Astrocyte of the spinal cord (primary cell): ENCODE results near the gene LORICRIN.

Experiments
- DNase-seq: peaks from one replicate; pipeline ENCODE4 v3.0.0; 2011; ENCODE audit warnings: low read depth, low spot score
- H3K4me3 ChIP-seq: 2 replicates; pipeline ENCODE4 v1.5.1; 2011; ENCODE audit warnings: low read depth, mild to moderate bottlenecking, low read length, moderate library complexity
- CTCF ChIP-seq: IDR thresholded peaks from 2 replicates; pipeline ENCODE4 v1.5.1; 2012; ENCODE audit warnings: low read depth, mild to moderate bottlenecking, low read length, inconsistent platforms
- in situ Hi-C: cut with HindIII; loops from 2 replicates; pipeline ENCODE4 v1.10.0; 2017; ENCODE audit warnings: low sequenced_read_pairs

Gene LORICRIN

GRCh38 chr1:153259387-153259786 lies at the start of gene LORICRIN:
TSS of gene LORICRIN (plus strand) at chr1:153259687. CDS start at chr1:153260950, 1,263 bp downstream.
- no peak within 1 kb of the TSS for H3K4me3 ChIP-seq
- in situ Hi-C loops = no loop called here
- TF ChIP-seq CTCF = no peak
- no peak for DNase-seq

- TF ChIP-seq CTCF = no peak
- H3K4me3 ChIP-seq = no peak overlapping the region
- no peak for DNase-seq
- in situ Hi-C loops = no loop called here
These were observed 49.3 kb upstream of the LORICRIN start for GRCh38 chr1:153210206-153210605.

GRCh38 chr1:153212201-153212600 lies 47.3 kb upstream of the LORICRIN start:
- in situ Hi-C loops = no loop called here
- no peak overlapping the region for H3K4me3 ChIP-seq
- DNase-seq = no peak
- TF ChIP-seq CTCF = no peak

- in situ Hi-C loops = no loop called here
These were observed 46.0 kb upstream of the LORICRIN start for GRCh38 chr1:153213519-153213918.

GRCh38 chr1:153217212-153217611 lies 42.3 kb upstream of the LORICRIN start, which contains the start of gene PRR9:
TSS of gene PRR9 (plus strand) at chr1:153217584. CDS start at chr1:153218145, 561 bp downstream.
- no peak for DNase-seq
- in situ Hi-C loops = no loop called here
- TF ChIP-seq CTCF = no peak
- no peak within 1 kb of the TSS for H3K4me3 ChIP-seq

More at GRCh38 chr1:153213519-153213918, 46.0 kb upstream of the LORICRIN start:
- no peak for DNase-seq
- no peak overlapping the region for H3K4me3 ChIP-seq
- TF ChIP-seq CTCF = no peak

- in situ Hi-C loops = no loop called here
- no peak for TF ChIP-seq CTCF
- no peak for DNase-seq
- no peak overlapping the region for H3K4me3 ChIP-seq
These were observed 41.6 kb upstream of the LORICRIN start for GRCh38 chr1:153217744-153218416.
